HL-60 (cell line): ENCODE results near the gene KRTAP5-3.

ENCODE experiments used
- CTCF ChIP-seq: IDR thresholded peaks from one replicate; pipeline ENCODE4 v1.5.1; 2011; ENCODE audit warnings: low read length, control low read depth, inconsistent platforms; ENCODE audit not compliant: insufficient read depth
- POLR2AphosphoS5 ChIP-seq: IDR thresholded peaks from 2 replicates; pipeline ENCODE4 v1.6.1; 2012; ENCODE audit warnings: low read depth
- REST ChIP-seq: IDR thresholded peaks from 2 replicates; pipeline ENCODE4 v1.6.1; 2012; ENCODE audit warnings: low read depth; ENCODE audit not compliant: insufficient replicate concordance
- SPI1 ChIP-seq: IDR thresholded peaks from 2 replicates; pipeline ENCODE4 v1.6.1; 2012; ENCODE audit warnings: low read depth, mild to moderate bottlenecking, borderline replicate concordance

- TF ChIP-seq CTCF = no peak
- TF ChIP-seq REST = no peak
- TF ChIP-seq POLR2AphosphoS5 = no peak
- no peak for TF ChIP-seq SPI1
These were observed 25.6 kb upstream of the KRTAP5-3 start for GRCh38 chr11:1633864-1634263.
